HepG2 (cell line): ENCODE results near the gene IPPK. TPM values are rescaled to one million over a fixed set of nuclear protein-coding genes. Genes with fewer than 3 reads are reported as not detected.
A peak's percentile ranks its signal among the peaks of the same experiment; 100 is the strongest.

Experiments used
- ATF4 ChIP-seq, 2 experiments: fragments of 450-650 bp in 1 of 2; sonication (generic) in 1 of 2; formaldehyde crosslinking; IDR thresholded peaks; 2 replicates each; pipeline versions ENCODE4 v1.5.0 to v1.8.0; 2020 to 2022; ENCODE audit warnings: mild to moderate bottlenecking in 1 of 2, missing genetic modification reagents in 1 of 2
- BCL3 ChIP-seq: sonication (generic); formaldehyde crosslinking; IDR thresholded peaks from 2 replicates; pipeline ENCODE4 v1.5.1; 2020; ENCODE audit warnings: mild to moderate bottlenecking, missing genetic modification reagents, moderate library complexity
- BRCA1 ChIP-seq: sonication (generic); formaldehyde crosslinking; IDR thresholded peaks from 2 replicates; pipeline ENCODE4 v1.4.0; 2020; ENCODE audit warnings: missing genetic modification reagents
- CEBPG ChIP-seq: IDR thresholded peaks from 2 replicates; pipeline ENCODE4 v1.6.1; 2016
- E2F5 ChIP-seq: sonication (generic); formaldehyde crosslinking; conservative IDR thresholded peaks from 2 replicates; pipeline ENCODE4 v1.4.0; 2020; ENCODE audit warnings: missing genetic modification reagents
- KDM5A ChIP-seq: fragments of 200-600 bp; sonication (generic); IDR thresholded peaks from 2 replicates; pipeline ENCODE4 v1.7.0; 2018; ENCODE audit warnings: antibody characterized with exemption, mild to moderate bottlenecking, low read length, borderline replicate concordance
- KLF11 ChIP-seq: IDR thresholded peaks from 2 replicates; pipeline ENCODE4 v1.6.1; 2016; ENCODE audit warnings: missing compliant biosample characterization
- MXD3 ChIP-seq: IDR thresholded peaks from 2 replicates; pipeline ENCODE4 v1.6.1; 2016; ENCODE audit warnings: mild to moderate bottlenecking, missing biosample characterization, missing genetic modification reagents
- NR2F6 ChIP-seq, 2 experiments: IDR thresholded peaks; 2 replicates each; pipeline ENCODE4 v1.6.1; 2016; ENCODE audit warnings: antibody characterized with exemption in 1 of 2, mild to moderate bottlenecking in 1 of 2
- PPARG ChIP-seq: conservative IDR thresholded peaks from 2 replicates; pipeline ENCODE4 v1.6.1; 2016; ENCODE audit warnings: missing biosample characterization, missing genetic modification reagents
- SALL2 ChIP-seq: sonication (generic); formaldehyde crosslinking; IDR thresholded peaks from 2 replicates; pipeline ENCODE4 v1.8.1; 2023; ENCODE audit warnings: mild to moderate bottlenecking, missing genetic modification reagents, inconsistent platforms
- SCMH1 ChIP-seq: sonication (generic); formaldehyde crosslinking; IDR thresholded peaks from 2 replicates; pipeline ENCODE4 v1.9.0; 2021; ENCODE audit warnings: missing genetic modification reagents, mild to moderate bottlenecking, borderline replicate concordance
- ZBTB10 ChIP-seq: sonication (generic); formaldehyde crosslinking; IDR thresholded peaks from 2 replicates; pipeline ENCODE4 v1.4.0; 2020; ENCODE audit warnings: missing genetic modification reagents, borderline replicate concordance
- ZBTB38 ChIP-seq: sonication (generic); formaldehyde crosslinking; IDR thresholded peaks from 2 replicates; pipeline ENCODE4 v1.5.1; 2020; ENCODE audit warnings: mild to moderate bottlenecking, missing genetic modification reagents
- ZNF225 ChIP-seq: sonication (generic); formaldehyde crosslinking; IDR thresholded peaks from 2 replicates; pipeline ENCODE4 v1.4.0; 2020; ENCODE audit warnings: mild to moderate bottlenecking, missing genetic modification reagents
- ZNF414 ChIP-seq: sonication (generic); formaldehyde crosslinking; IDR thresholded peaks from 2 replicates; pipeline ENCODE4 v1.5.0; 2020; ENCODE audit warnings: missing genetic modification reagents
- ZNF598 ChIP-seq: sonication (generic); formaldehyde crosslinking; IDR thresholded peaks from 2 replicates; pipeline ENCODE4 v1.5.1; 2020; ENCODE audit warnings: mild to moderate bottlenecking, missing genetic modification reagents, borderline replicate concordance
- ZNF629 ChIP-seq: sonication (generic); formaldehyde crosslinking; conservative IDR thresholded peaks from 2 replicates; pipeline ENCODE4 v1.5.0; 2020; ENCODE audit warnings: missing genetic modification reagents
- ZNF770 ChIP-seq: sonication (generic); formaldehyde crosslinking; IDR thresholded peaks from 2 replicates; pipeline ENCODE4 v1.5.0; 2020; ENCODE audit warnings: mild to moderate bottlenecking, missing genetic modification reagents
- polyA plus RNA-seq, 8 experiments: library from polyadenylated mRNA; depleted of rRNA in 3 of 8; stranded (reverse) in 7 of 8; unstranded in 1 of 8; fragments of >200 nt; fragmentation: Illumina TruSeq in 4 of 8; extraction: Trizol in 4 of 8; gene quantifications; 2 replicates each; pipeline versions ENCODE4 v1.2.1 to v1.2.3, GENCODE V29; 2011 to 2016; ENCODE audit warnings: low read depth in 4 of 8, missing spikeins in 1 of 8, mixed read lengths in 1 of 8; ENCODE audit not compliant: insufficient read depth in 1 of 8
- total RNA-seq, 5 experiments: library from RNA; depleted of rRNA; stranded (reverse); fragments of >200 nt; fragmentation: Illumina TruSeq; extraction: Trizol; gene quantifications; 2 replicates each; pipeline ENCODE4 v1.2.3, GENCODE V29; 2016; ENCODE audit warnings: low read depth in 1 of 5

IPPK gene
- total and polyA plus RNA-seq, 2 of the 13 experiments (the other 11 are each of a cell fraction or from before 2014, with no cell fraction given) = 9.9 to 14.1 TPM

GRCh38 chr9:92669890-92670708, at the start of gene IPPK (continued):
- TF ChIP-seq NR2F6 (IDR thresholded peaks at IDR 0.05) (0 out of 2 replicates have a peak, but pooled peaks have one; percentile 17), NR2F6 (CRISPR knock-in tag; IDR thresholded peaks at IDR 0.05) (no peak), KDM5A (peak; percentile 51), KLF11 (no peak; the same call in 1 of the 2 replicates), CEBPG (CRISPR knock-in tag) (peak; percentile 29; the same call in 1 of the 2 replicates), ZNF598 (CRISPR knock-in tag) (peak; percentile 84; the same call in 1 of the 2 replicates), ZBTB10 (CRISPR knock-in tag) (no peak), ATF4 (CRISPR knock-in tag; IDR thresholded peaks at IDR 0.05) (0 out of 4 replicates have a peak, but pooled peaks of 1 of the 2 experiments have one; percentile 46), BRCA1 (CRISPR knock-in tag) (no peak), ZNF770 (CRISPR knock-in tag) (peak; percentile 52), BCL3 (CRISPR knock-in tag) (peak; percentile 74; the same call in 1 of the 2 replicates), ZNF629 (peak; percentile 0; the same call in 1 of the 2 replicates), ZBTB38 (CRISPR knock-in tag) (no peak), ZNF414 (CRISPR knock-in tag) (peak; percentile 71; the same call in 1 of the 2 replicates), E2F5 (CRISPR knock-in tag) (no peak), SCMH1 (no peak), MXD3 (CRISPR knock-in tag) (peak; percentile 40; the same call in 1 of the 2 replicates), PPARG (CRISPR knock-in tag) (no peak), ZNF225 (CRISPR knock-in tag) (0 out of 2 replicates have a peak, but pooled peaks have one; percentile 3), SALL2 (CRISPR knock-in tag) (no peak)
